DND-41 (cell line): ENCODE data around the gene TAS2R40.

ENCODE experiments used
- ATAC-seq: fragments of 200-7000 bp; cut with Tn5 transposase; 3 replicates; pipeline ENCODE4 v1.9.1; 2021; ENCODE audit warnings: low read depth; ENCODE audit not compliant: insufficient read depth
- DNase-seq: peaks from one replicate; pipeline ENCODE4 v3.0.0-alpha.2; 2020
- H2AFZ ChIP-seq: 2 replicates; pipeline ENCODE4 v1.6.0; 2012; ENCODE audit warnings: low read depth, low read length
- H3K27ac ChIP-seq: 2 replicates; pipeline ENCODE4 v1.5.1; 2012; ENCODE audit warnings: low read length, inconsistent platforms
- H3K27me3 ChIP-seq: fragments of 200-600 bp; sonication (generic); 2 replicates; pipeline ENCODE4 v1.6.0; 2012; ENCODE audit warnings: low read length, mild to moderate bottlenecking, inconsistent platforms; ENCODE audit not compliant: insufficient read depth, poor library complexity
- H3K36me3 ChIP-seq: 2 replicates; pipeline ENCODE4 v1.5.1; 2012; ENCODE audit warnings: low read length, inconsistent platforms; ENCODE audit not compliant: insufficient read depth
- H3K4me1 ChIP-seq: 2 replicates; pipeline ENCODE4 v1.5.1; 2012; ENCODE audit warnings: mild to moderate bottlenecking, low read length; ENCODE audit not compliant: insufficient read depth
- H3K4me2 ChIP-seq: 2 replicates; pipeline ENCODE4 v1.6.0; 2012; ENCODE audit warnings: mild to moderate bottlenecking, moderate library complexity, low read length, inconsistent platforms; ENCODE audit not compliant: insufficient read depth
- H3K4me3 ChIP-seq, 2 experiments: fragments of 200-600 bp in 1 of 2; shearing (Covaris generic) in 1 of 2; 2 replicates each; pipeline ENCODE4 v1.5.1; 2012 to 2016; ENCODE audit warnings: inconsistent platforms in 2 of 2, low read length in 2 of 2, mild to moderate bottlenecking in 2 of 2, low read depth in 1 of 2, moderate library complexity in 1 of 2
- H3K79me2 ChIP-seq: 2 replicates; pipeline ENCODE4 v1.6.0; 2012; ENCODE audit warnings: low read length, inconsistent platforms; ENCODE audit not compliant: insufficient read depth
- H3K9ac ChIP-seq: 2 replicates; pipeline ENCODE4 v1.6.0; 2012; ENCODE audit warnings: low read depth, mild to moderate bottlenecking, inconsistent platforms, low read length, moderate library complexity
- H3K9me3 ChIP-seq: 2 replicates; pipeline ENCODE4 v1.5.1; 2012; ENCODE audit warnings: low read length, moderate library complexity, mild to moderate bottlenecking, inconsistent platforms; ENCODE audit not compliant: insufficient read depth, severe bottlenecking
- H4K20me1 ChIP-seq: 2 replicates; pipeline ENCODE4 v1.6.0; 2012; ENCODE audit warnings: low read length; ENCODE audit not compliant: insufficient read depth
- CTCF ChIP-seq: IDR thresholded peaks from 2 replicates; pipeline ENCODE4 v1.5.1; 2012; ENCODE audit warnings: borderline replicate concordance, low read length, moderate library complexity, mild to moderate bottlenecking; ENCODE audit not compliant: poor library complexity, severe bottlenecking; ENCODE audit errors: extremely low read depth
- EZH2 ChIP-seq: IDR thresholded peaks from 3 replicates; pipeline ENCODE4 v1.6.1; 2012; ENCODE audit warnings: borderline replicate concordance, low read depth, mild to moderate bottlenecking, moderate library complexity, low read length, inconsistent platforms; ENCODE audit not compliant: severe bottlenecking

TAS2R40 gene

GRCh38 chr7:143245123-143245522, 23.3 kb downstream of the TAS2R40 start:
- H3K4me2 ChIP-seq, result no peak overlapping the region
- H3K4me1 ChIP-seq, result peaks cover 11% of the 10 kb centered on the region
- no peak for ATAC-seq
- H2AFZ ChIP-seq, result no peak overlapping the region
- H4K20me1 ChIP-seq, result no peaks in the 10 kb centered on the region
- no peak overlapping the region for H3K4me3 ChIP-seq
- no peak overlapping the region for H3K9ac ChIP-seq
- no peak for DNase-seq
- H3K36me3 ChIP-seq, result no peaks in the 10 kb centered on the region
- H3K27ac ChIP-seq, result no peak overlapping the region
- no peak for TF ChIP-seq CTCF
- TF ChIP-seq EZH2, result no peak
- no peaks in the 10 kb centered on the region for H3K9me3 ChIP-seq
- no peaks in the 10 kb centered on the region for H3K79me2 ChIP-seq
- no peaks in the 10 kb centered on the region for H3K27me3 ChIP-seq

- DNase-seq (no peak), ATAC-seq (no peak)
- TF ChIP-seq CTCF (no peak), EZH2 (no peak)
- Histone ChIP-seq H3K27me3 (no peaks in the 10 kb centered on the region), H3K4me1 (peaks cover 33% of the 10 kb centered on the region), H3K36me3 (no peaks in the 10 kb centered on the region), H3K79me2 (no peaks in the 10 kb centered on the region), H3K9me3 (no peaks in the 10 kb centered on the region), H4K20me1 (no peaks in the 10 kb centered on the region), H3K4me2 (no peak overlapping the region), H3K27ac (no peak overlapping the region), H3K9ac (no peak overlapping the region), H3K4me3 (no peak overlapping the region), H2AFZ (no peak overlapping the region)
These were observed 25.5 kb downstream of the TAS2R40 start for GRCh38 chr7:143247372-143247771.

GRCh38 chr7:143248761-143249354, 27.0 kb downstream of the TAS2R40 start:
- H4K20me1 ChIP-seq, result no peaks in the 10 kb centered on the region
- no peaks in the 10 kb centered on the region for H3K27me3 ChIP-seq
- H3K27ac ChIP-seq, result no peak overlapping the region
- no peaks in the 10 kb centered on the region for H3K36me3 ChIP-seq
- H3K4me2 ChIP-seq, result no peak overlapping the region
- H3K79me2 ChIP-seq, result no peaks in the 10 kb centered on the region
- H3K4me3 ChIP-seq, result no peak overlapping the region
- TF ChIP-seq EZH2 (no peak), CTCF (no peak)
- H3K9me3 ChIP-seq, result no peaks in the 10 kb centered on the region
- no peak for ATAC-seq
- DNase-seq, result no peak
- H3K4me1 ChIP-seq, result peaks cover 34% of the 10 kb centered on the region
- no peak overlapping the region for H2AFZ ChIP-seq
- no peak overlapping the region for H3K9ac ChIP-seq

- H2AFZ ChIP-seq, result no peak overlapping the region
- no peaks in the 10 kb centered on the region for H3K79me2 ChIP-seq
- no peak overlapping the region for H3K9ac ChIP-seq
- no peaks in the 10 kb centered on the region for H3K27me3 ChIP-seq
- 0 out of 2 replicates have a peak overlapping the region, but pooled peaks have one; percentile 5 for H3K4me2 ChIP-seq
- no peak for DNase-seq
- peaks cover 39% of the 10 kb centered on the region for H3K4me1 ChIP-seq
- no peaks in the 10 kb centered on the region for H3K9me3 ChIP-seq
- no peaks in the 10 kb centered on the region for H3K36me3 ChIP-seq
- no peak for ATAC-seq
- 0 out of 2 replicates have a peak overlapping the region, but pooled peaks have one; percentile 8 for H3K27ac ChIP-seq
- H4K20me1 ChIP-seq, result no peaks in the 10 kb centered on the region
- TF ChIP-seq CTCF (no peak), EZH2 (no peak)
- H3K4me3 ChIP-seq, result no peak overlapping the region
These were observed 28.4 kb downstream of the TAS2R40 start for GRCh38 chr7:143250199-143250598.
